Measurements from ENCODE around the gene HSPE1.

DNA sequence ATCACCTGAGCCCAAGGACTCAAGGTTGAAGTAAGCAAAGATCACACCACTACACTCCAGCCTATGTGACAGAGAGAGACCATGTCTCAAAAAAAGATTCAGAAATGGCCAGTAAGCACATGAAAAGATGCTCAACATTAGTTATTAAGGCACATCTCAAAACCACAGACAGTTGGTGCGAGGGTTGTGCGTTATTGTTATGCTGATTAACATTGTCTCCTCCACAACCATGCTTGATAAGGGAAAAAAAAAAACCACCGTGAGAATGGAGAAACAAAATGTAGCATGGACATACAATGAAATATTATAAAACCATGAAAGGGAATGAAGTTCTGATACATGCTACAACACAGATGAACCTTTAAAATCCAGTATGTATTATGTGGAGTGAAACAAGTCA is 43.0 kb downstream of the HSPE1 start:
- TF ChIP-seq CTCF (IDR thresholded peaks at IDR 0.05): no peak
- no peak for TF ChIP-seq POLR2A (IDR thresholded peaks at IDR 0.05)
- no peak for TF ChIP-seq POLR2AphosphoS5 (IDR thresholded peaks at IDR 0.05)
- no peak for TF ChIP-seq EP300 (IDR thresholded peaks at IDR 0.05; ENCODE audit: low read depth)

Data from transverse colon (tissue), 4 donors.